Measurements from ENCODE around the gene TMEM89.

DNA sequence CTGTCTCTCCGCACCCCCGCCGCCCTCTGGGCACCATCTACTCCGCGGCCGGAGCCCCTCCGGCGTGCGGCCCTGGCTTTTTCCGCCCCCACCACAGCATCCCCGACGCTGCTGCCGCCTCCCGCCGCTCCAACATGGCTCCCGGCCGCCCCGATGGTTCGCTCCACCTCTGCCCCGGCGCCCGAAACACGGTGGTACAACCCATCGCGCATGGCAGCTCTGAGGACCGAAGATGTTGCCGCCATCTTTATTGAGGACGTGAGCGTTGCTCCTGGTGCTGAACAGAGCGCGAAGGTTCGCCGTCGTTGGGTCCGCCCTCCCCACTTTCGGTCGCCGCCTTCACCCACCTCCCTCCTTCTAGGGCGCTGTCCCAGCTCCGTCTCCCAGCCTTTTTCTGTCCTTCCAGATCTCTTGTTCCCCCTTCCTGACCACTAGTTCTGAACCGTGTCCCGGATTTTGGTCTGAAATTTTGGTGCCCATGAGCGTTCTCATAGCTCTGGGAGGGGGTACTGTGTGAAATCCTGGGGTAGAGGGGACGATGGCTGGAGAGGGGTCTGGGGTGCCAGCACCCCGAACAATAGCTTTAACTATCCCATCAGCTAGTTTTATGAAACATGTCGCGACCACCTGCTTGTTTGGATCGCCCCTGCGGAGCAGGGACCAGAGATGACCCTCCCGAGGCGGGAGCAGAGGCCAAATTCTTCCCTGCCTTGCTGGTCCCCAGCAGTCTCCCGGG lies 41.4 kb upstream of the TMEM89 start, which contains the start of gene CELSR3:
- TF ChIP-seq POLR2A (IDR thresholded peaks at IDR 0.05) (no peak), CTCF (IDR thresholded peaks at IDR 0.05) (no peak)
